GM23248 (cell line): ENCODE data around the gene SNX20. TPM values are rescaled to one million over a fixed set of nuclear protein-coding genes. Genes with fewer than 3 reads are reported as not detected.

Experiments
- DNase-seq: peaks from one replicate; pipeline ENCODE4 v3.0.0-alpha.2; 2015
- H2AFZ ChIP-seq: fragments of 200-600 bp; sonication (generic); 2 replicates; pipeline ENCODE4 v1.6.1; 2016; ENCODE audit warnings: antibody characterized with exemption
- H3F3A ChIP-seq: fragments of 200-600 bp; sonication (generic); 2 replicates; pipeline ENCODE4 v1.6.1; 2016; ENCODE audit warnings: mild to moderate bottlenecking, antibody characterized with exemption, mixed run types; ENCODE audit not compliant: insufficient read depth
- H3K27ac ChIP-seq: fragments of 200-600 bp; sonication (generic); 2 replicates; pipeline ENCODE4 v1.5.1; 2016; ENCODE audit warnings: mild to moderate bottlenecking
- H3K27me3 ChIP-seq: fragments of 200-600 bp; sonication (generic); replicated peaks from 2 replicates; pipeline ENCODE4 v1.6.1; 2016; ENCODE audit warnings: mild to moderate bottlenecking; ENCODE audit not compliant: insufficient read depth
- H3K36me3 ChIP-seq: fragments of 200-600 bp; sonication (generic); 2 replicates; pipeline ENCODE4 v1.6.1; 2016; ENCODE audit warnings: low read depth, mild to moderate bottlenecking
- H3K4me1 ChIP-seq: fragments of 200-600 bp; sonication (generic); 2 replicates; pipeline ENCODE4 v1.6.1; 2016; ENCODE audit warnings: mild to moderate bottlenecking; ENCODE audit not compliant: insufficient read depth
- H3K4me2 ChIP-seq: fragments of 200-600 bp; sonication (generic); one replicate; pipeline ENCODE4 v1.6.1; 2016; ENCODE audit warnings: mild to moderate bottlenecking; ENCODE audit not compliant: unreplicated experiment
- H3K4me3 ChIP-seq: fragments of 200-600 bp; sonication (generic); 2 replicates; pipeline ENCODE4 v1.5.1; 2016; ENCODE audit warnings: mild to moderate bottlenecking
- H3K79me2 ChIP-seq: fragments of 200-600 bp; sonication (generic); 2 replicates; pipeline ENCODE4 v1.6.1; 2016; ENCODE audit warnings: mild to moderate bottlenecking; ENCODE audit not compliant: insufficient read depth
- H3K9ac ChIP-seq: fragments of 200-600 bp; sonication (generic); 2 replicates; pipeline ENCODE4 v1.6.1; 2016; ENCODE audit warnings: mild to moderate bottlenecking
- H3K9me2 ChIP-seq: fragments of 200-600 bp; sonication (generic); 2 replicates; pipeline ENCODE4 v1.6.1; 2016; ENCODE audit warnings: mixed run types, mild to moderate bottlenecking, moderate library complexity; ENCODE audit not compliant: insufficient read depth
- H3K9me3 ChIP-seq: fragments of 200-600 bp; sonication (generic); one replicate; pipeline ENCODE4 v1.6.1; 2017; ENCODE audit warnings: low read depth
- H4K20me1 ChIP-seq: fragments of 200-600 bp; sonication (generic); 2 replicates; pipeline ENCODE4 v1.6.0; 2016; ENCODE audit not compliant: insufficient read depth
- EZH2 ChIP-seq: fragments of 200-600 bp; sonication (generic); IDR thresholded peaks from 2 replicates; pipeline ENCODE4 v1.6.1; 2018; ENCODE audit warnings: antibody characterized with exemption, mild to moderate bottlenecking; ENCODE audit not compliant: insufficient read depth, poor library complexity, severe bottlenecking
- EZH2phosphoT487 ChIP-seq: fragments of 200-600 bp; sonication (generic); IDR thresholded peaks from 2 replicates; pipeline ENCODE4 v1.6.1; 2018; ENCODE audit warnings: antibody characterized with exemption, moderate library complexity, mild to moderate bottlenecking, low read depth; ENCODE audit not compliant: insufficient read depth
- WGBS, 2 experiments: methylation state at CpG; one replicate each; pipeline ENCODE4 v1.1.6; 2015 to 2017; ENCODE audit warnings: low lambda C conversion rate in 2 of 2, low coverage in 1 of 2; ENCODE audit errors: missing lambda C conversion rate in 2 of 2; 5-methylcytosine and 5-hydroxymethylcytosine counted together
- in situ Hi-C: fragments of 300-500 bp; cut with MboI; formaldehyde crosslinking; loops from 2 replicates; pipeline ENCODE4 v1.15.0; 2020
- polyA plus RNA-seq: library from polyadenylated mRNA; unstranded; fragments of >200 nt; fragmentation: Nextera tagmentation; extraction: Ambion mirVana; gene quantifications from 2 replicates; pipeline ENCODE4 v1.2.1, GENCODE V29; 2016
- total RNA-seq: library from RNA; depleted of rRNA; stranded (reverse); fragments of >200 nt; shearing (Covaris generic); gene quantifications from 2 replicates; pipeline ENCODE4 v1.2.3, GENCODE V29; 2014

The SNX20 gene
- total and polyA plus RNA-seq, 2 experiments from 2014 or later: not detected

- 77 to 91% methylated on average over 6 of the region's 6 CpGs for WGBS, 2 experiments
Measured at GRCh38 chr16:50721549-50722404, 40.7 kb upstream of the SNX20 start.

DNA sequence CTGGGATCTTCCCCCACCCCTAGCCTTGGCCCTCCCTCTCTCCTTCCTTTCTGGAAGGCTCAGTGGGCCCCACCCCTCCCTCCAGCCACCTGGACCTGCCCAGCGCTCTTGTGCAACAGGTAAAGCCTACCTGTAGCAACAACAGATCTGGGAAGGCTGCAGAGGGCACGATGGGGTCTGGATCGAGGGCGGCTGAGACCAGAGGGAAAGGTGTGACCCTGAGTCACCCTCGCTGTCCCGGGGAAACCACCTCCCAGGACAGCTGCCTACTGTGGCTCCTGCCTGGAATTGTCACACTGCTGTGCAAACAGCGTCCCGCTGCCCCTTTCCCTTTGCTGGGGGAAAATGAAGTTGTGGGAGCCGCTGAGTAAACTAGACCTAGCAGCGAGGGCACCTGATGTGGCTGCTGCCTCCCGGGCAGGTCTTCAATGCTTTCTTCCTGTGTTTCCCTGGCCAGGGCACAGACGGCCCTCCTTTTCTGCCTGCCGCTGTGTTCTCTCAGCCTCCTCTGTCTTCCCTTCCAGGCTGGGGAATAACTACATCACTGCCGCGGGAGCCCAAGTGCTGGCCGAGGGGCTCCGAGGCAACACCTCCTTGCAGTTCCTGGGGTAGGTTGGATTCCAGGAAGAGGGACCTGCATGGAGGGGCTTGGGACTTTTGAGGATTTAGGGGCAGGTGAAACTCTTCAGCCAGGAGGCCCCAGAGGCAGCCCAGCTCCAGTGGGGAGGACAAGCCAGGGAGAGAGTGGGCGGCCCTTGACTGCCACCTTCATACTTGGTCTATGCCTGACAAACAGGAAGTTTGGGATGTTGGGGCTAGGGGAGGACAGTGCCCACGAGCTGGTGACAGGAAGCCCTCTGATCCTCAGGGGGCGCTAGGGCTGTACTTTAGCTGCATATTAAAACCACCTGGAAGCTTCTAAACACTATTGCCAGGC is 38.6 kb upstream of the SNX20 start:
- in situ Hi-C loops: no loop called here
- TF ChIP-seq EZH2: no peak
- no peak for TF ChIP-seq EZH2phosphoT487

More at GRCh38 chr16:50721549-50722404, 40.7 kb upstream of the SNX20 start:
- no peaks in the 10 kb centered on the region for H3K79me2 ChIP-seq
- no peaks in the 10 kb centered on the region for H3F3A ChIP-seq
- H3K4me3 ChIP-seq: no peak overlapping the region
- H3K27me3 ChIP-seq: no peaks in the 10 kb centered on the region
- no peak overlapping the region for H3K4me2 ChIP-seq
- in situ Hi-C loops: no loop called here
- H2AFZ ChIP-seq: no peak overlapping the region
- H3K4me1 ChIP-seq: no peaks in the 10 kb centered on the region
- no peak overlapping the region for H3K9ac ChIP-seq
- H4K20me1 ChIP-seq: no peaks in the 10 kb centered on the region
- no peaks in the 10 kb centered on the region for H3K36me3 ChIP-seq
- no peak for DNase-seq
- no peak overlapping the region for H3K27ac ChIP-seq
- no peaks in the 10 kb centered on the region for H3K9me3 ChIP-seq
- H3K9me2 ChIP-seq: no peaks in the 10 kb centered on the region
- TF ChIP-seq EZH2: no peak

DNA sequence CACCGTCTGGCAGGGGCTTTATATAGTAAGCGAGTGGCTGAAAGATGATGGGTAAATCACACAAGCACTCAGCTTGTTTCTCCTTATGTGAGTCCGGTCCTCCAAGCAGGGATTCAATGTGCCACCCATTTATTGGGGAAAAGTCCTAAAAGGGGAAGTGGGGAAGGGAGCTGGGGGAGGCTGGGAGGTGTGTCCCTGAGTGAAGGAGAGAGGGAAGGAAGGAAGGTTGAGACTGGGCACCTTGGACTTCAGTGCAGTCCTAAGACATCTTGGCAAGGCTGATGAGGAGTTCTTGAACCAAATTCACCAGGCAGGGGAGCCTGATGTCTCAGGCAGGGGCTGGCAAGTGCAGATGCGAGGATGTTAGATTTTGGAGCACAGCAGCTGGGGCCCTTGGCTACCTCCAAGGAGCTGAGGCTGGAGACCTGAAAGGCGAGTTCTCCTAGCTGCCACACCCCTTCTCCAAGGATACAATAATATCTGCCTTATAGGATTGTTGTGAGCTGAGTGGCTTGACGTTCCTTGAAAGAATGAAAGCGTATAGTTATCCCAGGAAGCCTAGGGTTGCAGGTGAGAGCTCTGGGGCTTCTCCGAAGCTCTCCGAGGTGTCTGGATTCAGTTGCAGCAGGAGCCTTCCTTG is 37.8 kb upstream of the SNX20 start:
- Histone ChIP-seq H3K9ac (no peak overlapping the region), H3K4me1 (no peaks in the 10 kb centered on the region), H3K27ac (no peak overlapping the region), H4K20me1 (no peaks in the 10 kb centered on the region), H3K4me2 (no peak overlapping the region), H3K36me3 (no peaks in the 10 kb centered on the region), H3K27me3 (no peaks in the 10 kb centered on the region), H3K4me3 (no peak overlapping the region), H2AFZ (no peak overlapping the region), H3K9me3 (no peaks in the 10 kb centered on the region), H3K9me2 (no peaks in the 10 kb centered on the region), H3F3A (no peaks in the 10 kb centered on the region), H3K79me2 (no peaks in the 10 kb centered on the region)
- in situ Hi-C loops: no loop called here
- TF ChIP-seq EZH2phosphoT487 (no peak), EZH2 (no peak)
- no peak for DNase-seq
- 59 to 68% methylated on average over 9 of the region's 9 CpGs for WGBS, 2 experiments

More for the DNA sequence above, 38.6 kb upstream of the SNX20 start:
- Histone ChIP-seq H2AFZ (no peak overlapping the region), H3K9me3 (no peaks in the 10 kb centered on the region), H3K27ac (no peak overlapping the region), H3K36me3 (no peaks in the 10 kb centered on the region), H3K9me2 (no peaks in the 10 kb centered on the region), H3K4me2 (no peak overlapping the region), H3K79me2 (no peaks in the 10 kb centered on the region), H4K20me1 (no peaks in the 10 kb centered on the region), H3K27me3 (no peaks in the 10 kb centered on the region), H3K4me3 (no peak overlapping the region), H3F3A (no peaks in the 10 kb centered on the region), H3K9ac (no peak overlapping the region), H3K4me1 (no peaks in the 10 kb centered on the region)
- no peak for DNase-seq
- WGBS, 2 experiments: 64 to 78% methylated on average over 18 to 20 of the region's 20 CpGs

- H3K9ac ChIP-seq: no peak overlapping the region
- no peaks in the 10 kb centered on the region for H3K9me2 ChIP-seq
- no peak overlapping the region for H2AFZ ChIP-seq
- peak; percentile 36 for DNase-seq
- H3F3A ChIP-seq: no peaks in the 10 kb centered on the region
- no peaks in the 10 kb centered on the region for H3K36me3 ChIP-seq
- no peaks in the 10 kb centered on the region for H3K4me1 ChIP-seq
- no peak overlapping the region for H3K4me2 ChIP-seq
- WGBS, 2 experiments: 40 to 43% methylated on average over 16 of the region's 16 CpGs
- H4K20me1 ChIP-seq: no peaks in the 10 kb centered on the region
- no peaks in the 10 kb centered on the region for H3K27me3 ChIP-seq
- H3K4me3 ChIP-seq: no peak overlapping the region
- in situ Hi-C loops: no loop called here
- no peaks in the 10 kb centered on the region for H3K9me3 ChIP-seq
- no peak overlapping the region for H3K27ac ChIP-seq
- TF ChIP-seq EZH2phosphoT487 (no peak), EZH2 (no peak)
- H3K79me2 ChIP-seq: no peaks in the 10 kb centered on the region
Measured at GRCh38 chr16:50718061-50718760, 37.1 kb upstream of the SNX20 start.
